ENCODE results near the gene AKAP6. TPM values are rescaled to one million over a fixed set of nuclear protein-coding genes. Genes with fewer than 3 reads are reported as not detected.

Gene AKAP6
- total RNA-seq, 6 experiments from 2014 or later, result 1.7 to 9.6 (median 4.3) TPM

- ATAC-seq, result no peak
- DNase-seq, result no peak
- H3K9me3 ChIP-seq, result no peaks in the 10 kb centered on the region
- no peak for TF ChIP-seq CTCF (IDR thresholded peaks at IDR 0.05)
- intact Hi-C loops (cut with DNase I), result no loop called here
- H3K4me1 ChIP-seq, result no peaks in the 10 kb centered on the region
- no peaks in the 10 kb centered on the region for H3K36me3 ChIP-seq
- no peak overlapping the region for H3K27ac ChIP-seq
- no peaks in the 10 kb centered on the region for H3K27me3 ChIP-seq
- WGBS (ENCODE audit: insufficient coverage, low coverage, low lambda C conversion rate, missing lambda C conversion rate), result 90% methylated on average over 1 of the region's 1 CpG
- no peak overlapping the region for H3K4me3 ChIP-seq
Observed at GRCh38 chr14:32654106-32654505, 325.0 kb downstream of the AKAP6 start.

GRCh38 chr14:32656601-32657000 lies 327.5 kb downstream of the AKAP6 start:
- intact Hi-C loops (cut with DNase I), result no loop called here

GRCh38 chr14:32657081-32657480 lies 328.0 kb downstream of the AKAP6 start:
- TF ChIP-seq POLR2A (IDR thresholded peaks at IDR 0.05), result no peak
- TF ChIP-seq CTCF (IDR thresholded peaks at IDR 0.05), result no peak
- Histone ChIP-seq H3K27me3 (no peaks in the 10 kb centered on the region), H3K36me3 (no peaks in the 10 kb centered on the region), H3K4me1 (no peaks in the 10 kb centered on the region), H3K4me3 (no peak overlapping the region), H3K9me3 (no peaks in the 10 kb centered on the region), H3K27ac (no peak overlapping the region)
- ATAC-seq (peak; percentile 37 to 81 (median 62)), DNase-seq (no peak)
- intact Hi-C loops (cut with DNase I), result no loop called here
- WGBS (ENCODE audit: insufficient coverage, low coverage, low lambda C conversion rate, missing lambda C conversion rate), result 61% methylated on average over 4 of the region's 4 CpGs

More at GRCh38 chr14:32656601-32657000, 327.5 kb downstream of the AKAP6 start:
- 78% methylated on average over 3 of the region's 3 CpGs for WGBS (ENCODE audit: insufficient coverage, low coverage, low lambda C conversion rate, missing lambda C conversion rate)
- ATAC-seq (peak in 2 of 4 donors; percentile 54 to 61), DNase-seq (no peak)
- Histone ChIP-seq H3K4me1 (no peaks in the 10 kb centered on the region), H3K4me3 (no peak overlapping the region), H3K36me3 (no peaks in the 10 kb centered on the region), H3K27ac (no peak overlapping the region), H3K27me3 (no peaks in the 10 kb centered on the region), H3K9me3 (no peaks in the 10 kb centered on the region)
- TF ChIP-seq CTCF (IDR thresholded peaks at IDR 0.05) (no peak), POLR2A (IDR thresholded peaks at IDR 0.05) (no peak)

- H3K27me3 ChIP-seq, result no peaks in the 10 kb centered on the region
- TF ChIP-seq POLR2A (IDR thresholded peaks at IDR 0.05) (no peak), CTCF (IDR thresholded peaks at IDR 0.05) (no peak)
- H3K27ac ChIP-seq, result no peak overlapping the region
- H3K4me1 ChIP-seq, result no peaks in the 10 kb centered on the region
- WGBS (ENCODE audit: insufficient coverage, low coverage, low lambda C conversion rate, missing lambda C conversion rate), result 92% methylated on average over 4 of the region's 6 CpGs
- H3K9me3 ChIP-seq, result no peaks in the 10 kb centered on the region
- no peak overlapping the region for H3K4me3 ChIP-seq
- intact Hi-C loops (cut with DNase I), result no loop called here
- no peak for ATAC-seq
- no peaks in the 10 kb centered on the region for H3K36me3 ChIP-seq
- DNase-seq, result no peak
Observed at GRCh38 chr14:32661216-32661615, 332.1 kb downstream of the AKAP6 start.

GRCh38 chr14:32662211-32662610 lies 333.1 kb downstream of the AKAP6 start:
- no peak overlapping the region for H3K27ac ChIP-seq
- no peaks in the 10 kb centered on the region for H3K4me1 ChIP-seq
- TF ChIP-seq POLR2A (IDR thresholded peaks at IDR 0.05), result no peak
- no peak for TF ChIP-seq CTCF (IDR thresholded peaks at IDR 0.05)
- no peaks in the 10 kb centered on the region for H3K36me3 ChIP-seq
- no peaks in the 10 kb centered on the region for H3K9me3 ChIP-seq
- intact Hi-C loops (cut with DNase I), result no loop called here
- 54% methylated on average over 1 of the region's 1 CpG for WGBS (ENCODE audit: insufficient coverage, low coverage, low lambda C conversion rate, missing lambda C conversion rate)
- H3K27me3 ChIP-seq, result no peaks in the 10 kb centered on the region
- DNase-seq (no peak), ATAC-seq (no peak)
- H3K4me3 ChIP-seq, result no peak overlapping the region

All from right lobe of liver (tissue), 6 donors.